ENCODE data around the gene MRPS22. TPM values are rescaled to one million over a fixed set of nuclear protein-coding genes. Genes with fewer than 3 reads are reported as not detected.
"Not testable (repeated sequence)": the region's sequence is repeated elsewhere in the genome, so short reads cannot be mapped to it uniquely, and the experiment has no call there.

Gene MRPS22
- total RNA-seq, 1 donor from 2014 or later, result 77.7 TPM

- no peak for TF ChIP-seq CTCF (IDR thresholded peaks at IDR 0.05; ENCODE audit: insufficient read depth, low read length, severe bottlenecking)
- no peak for DNase-seq (ENCODE audit: low read depth)
- Histone ChIP-seq H3K4me3 (ENCODE audit: low read depth, low read length) (no peak overlapping the region), H3K27me3 (ENCODE audit: control insufficient read depth, insufficient read depth, low read length) (no peaks in the 10 kb centered on the region), H3K36me3 (ENCODE audit: control insufficient read depth, insufficient read depth, low read length) (no peaks in the 10 kb centered on the region)
- peak; percentile 13 for FAIRE-seq
Observed at GRCh38 chr3:139394116-139394515, 50.3 kb downstream of the MRPS22 start.

DNA sequence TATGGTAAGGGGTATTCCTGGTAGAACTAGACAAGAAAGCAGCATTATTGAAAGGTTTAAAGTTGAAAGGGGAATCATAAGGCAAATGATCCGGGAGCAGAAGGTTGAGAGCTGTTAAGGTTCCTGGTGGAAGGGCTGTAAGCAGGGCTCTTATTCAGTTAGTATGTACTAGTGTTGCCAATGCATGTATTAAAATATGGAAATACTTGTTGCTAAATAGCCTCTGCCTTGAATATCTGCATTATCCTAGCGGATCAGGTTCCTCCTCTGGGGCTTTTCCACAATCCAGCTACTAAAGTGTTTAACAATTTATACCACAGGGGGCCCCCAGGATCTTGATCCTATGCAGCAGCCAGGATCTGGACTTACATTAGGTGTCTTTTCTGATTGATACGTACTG, 52.9 kb downstream of the MRPS22 start:
- no peak for TF ChIP-seq CTCF (IDR thresholded peaks at IDR 0.05; ENCODE audit: insufficient read depth, low read length, severe bottlenecking)
- no peaks in the 10 kb centered on the region for H3K27me3 ChIP-seq (ENCODE audit: control insufficient read depth, insufficient read depth, low read length)
- DNase-seq (ENCODE audit: low read depth) (no peak), FAIRE-seq (no peak)
- H3K36me3 ChIP-seq (ENCODE audit: control insufficient read depth, insufficient read depth, low read length), result no peaks in the 10 kb centered on the region
- no peak overlapping the region for H3K4me3 ChIP-seq (ENCODE audit: low read depth, low read length)

DNA sequence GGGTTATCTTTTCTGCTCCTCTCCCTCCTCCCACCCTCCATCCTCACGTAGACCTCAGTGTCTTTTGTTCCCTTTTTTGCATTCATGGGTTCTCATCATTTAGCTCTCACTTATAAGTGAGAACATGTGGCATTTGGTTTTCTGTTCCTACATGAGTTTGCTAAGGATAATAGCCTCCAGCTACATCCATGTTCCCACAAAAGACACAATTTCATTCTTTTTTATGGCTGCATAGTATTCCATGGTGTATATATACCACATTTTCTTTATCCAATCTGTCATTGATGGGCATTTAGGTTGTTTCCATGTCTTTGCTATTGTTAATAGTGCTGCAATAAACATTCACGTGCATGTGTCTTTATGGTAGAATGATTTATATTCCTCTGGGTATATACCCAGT, 57.3 kb downstream of the MRPS22 start:
- H3K4me3 ChIP-seq (ENCODE audit: low read depth, low read length); FAIRE-seq; H3K36me3 ChIP-seq (ENCODE audit: control insufficient read depth, insufficient read depth, low read length); DNase-seq (ENCODE audit: low read depth); H3K27me3 ChIP-seq (ENCODE audit: control insufficient read depth, insufficient read depth, low read length): not testable (repeated sequence)

Other genes starting within 250 kb of the MRPS22 start
- 171 and 219 TPM in 2 replicates for gene COPB2, start 45.6 kb downstream of the MRPS22 start, total RNA-seq
- not detected in 2 replicates for gene RBP2, start 132.5 kb downstream of the MRPS22 start, total RNA-seq
- 69.5 and 187 TPM in 2 replicates for gene RBP1, start 195.7 kb downstream of the MRPS22 start, total RNA-seq

Measured in bronchial epithelial cell (primary cell).